Measurements from ENCODE around the gene TM9SF3.
"Not testable (repeated sequence)": the region's sequence is repeated elsewhere in the genome, so short reads cannot be mapped to it uniquely, and the experiment has no call there.

DNA sequence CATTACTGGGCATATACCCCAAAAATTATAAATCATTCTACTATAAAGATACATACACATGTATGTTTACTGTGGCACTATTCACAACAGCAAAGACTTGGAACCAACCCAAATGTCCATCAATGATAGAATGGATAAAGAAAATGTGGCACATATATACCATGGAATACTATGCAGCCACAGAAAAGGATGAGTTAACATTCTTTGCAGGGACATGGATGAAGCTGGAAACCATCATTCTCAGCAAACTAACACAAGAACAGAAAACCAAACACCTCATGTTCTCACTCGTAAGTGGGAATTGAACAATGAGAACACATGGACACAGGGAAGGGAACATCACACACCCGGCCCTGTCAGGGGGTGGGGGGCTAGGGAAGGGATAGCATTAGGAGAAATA lies 12.2 kb downstream of the TM9SF3 start:
- TF ChIP-seq CTCF, POLR2A (IDR thresholded peaks at IDR 0.05): not testable (repeated sequence)
